Measurements from ENCODE around the gene SAMM50.

- no peak for TF ChIP-seq CTCF (IDR thresholded peaks at IDR 0.05)
- no peak for TF ChIP-seq POLR2A (IDR thresholded peaks at IDR 0.05)
Observed at GRCh38 chr22:44020981-44021380, 65.7 kb downstream of the SAMM50 start.
